ENCODE measurements around the gene DLG4.

DLG4 gene

DNA sequence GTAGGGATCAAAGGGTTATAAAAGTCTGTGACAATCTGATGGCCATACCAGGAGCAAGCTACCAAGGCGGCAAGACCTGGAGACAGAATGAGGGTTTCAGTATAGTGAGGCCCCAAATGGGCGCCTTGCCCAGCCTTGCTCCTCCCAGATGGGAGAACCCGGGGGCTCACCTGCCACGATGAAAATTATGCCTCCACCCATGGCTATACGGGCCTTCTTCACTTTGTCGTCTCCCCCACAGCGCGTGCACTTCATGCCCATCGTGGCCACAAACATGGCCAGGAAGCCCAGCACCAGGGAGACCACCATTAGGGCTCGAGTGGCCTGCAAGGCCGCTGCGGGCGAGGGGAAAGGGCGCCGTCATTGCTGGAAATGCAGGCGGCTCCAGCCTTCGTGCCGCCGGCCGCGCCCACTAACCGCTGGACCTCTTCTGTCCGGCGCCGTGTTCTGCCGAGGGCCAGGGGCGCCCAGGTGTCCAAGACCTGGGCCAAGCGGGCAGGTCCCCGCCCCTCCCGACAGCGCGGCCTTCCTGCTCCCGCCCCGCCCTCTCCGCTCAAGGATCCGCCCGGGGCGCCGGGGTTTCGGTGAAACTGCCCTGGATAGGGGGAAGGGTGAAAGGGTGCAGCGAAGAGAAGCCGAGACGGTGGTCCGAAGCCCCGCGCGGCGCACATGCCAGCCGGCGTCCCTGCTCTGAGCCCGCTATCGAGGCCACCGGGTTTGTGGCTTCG is 41.2 kb upstream of the DLG4 start:
- no peak for DNase-seq (ENCODE audit: low spot score)
- peak overlapping the region; percentile 69 for H3K4me3 ChIP-seq
- TF ChIP-seq, protein P1, sequence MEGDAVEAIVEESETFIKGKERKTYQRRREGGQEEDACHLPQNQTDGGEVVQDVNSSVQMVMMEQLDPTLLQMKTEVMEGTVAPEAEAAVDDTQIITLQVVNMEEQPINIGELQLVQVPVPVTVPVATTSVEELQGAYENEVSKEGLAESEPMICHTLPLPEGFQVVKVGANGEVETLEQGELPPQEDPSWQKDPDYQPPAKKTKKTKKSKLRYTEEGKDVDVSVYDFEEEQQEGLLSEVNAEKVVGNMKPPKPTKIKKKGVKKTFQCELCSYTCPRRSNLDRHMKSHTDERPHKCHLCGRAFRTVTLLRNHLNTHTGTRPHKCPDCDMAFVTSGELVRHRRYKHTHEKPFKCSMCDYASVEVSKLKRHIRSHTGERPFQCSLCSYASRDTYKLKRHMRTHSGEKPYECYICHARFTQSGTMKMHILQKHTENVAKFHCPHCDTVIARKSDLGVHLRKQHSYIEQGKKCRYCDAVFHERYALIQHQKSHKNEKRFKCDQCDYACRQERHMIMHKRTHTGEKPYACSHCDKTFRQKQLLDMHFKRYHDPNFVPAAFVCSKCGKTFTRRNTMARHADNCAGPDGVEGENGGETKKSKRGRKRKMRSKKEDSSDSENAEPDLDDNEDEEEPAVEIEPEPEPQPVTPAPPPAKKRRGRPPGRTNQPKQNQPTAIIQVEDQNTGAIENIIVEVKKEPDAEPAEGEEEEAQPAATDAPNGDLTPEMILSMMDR (IDR thresholded peaks at IDR 0.05) = no peak
- no peak overlapping the region for H3K27ac ChIP-seq

GRCh38 chr17:7260151-7260550 is 40.5 kb upstream of the DLG4 start:
- DNase-seq (ENCODE audit: low spot score) = no peak
- Histone ChIP-seq H3K27ac (no peak overlapping the region), H3K4me3 (no peak overlapping the region)
- TF ChIP-seq, protein P1 (IDR thresholded peaks at IDR 0.05) = no peak

GRCh38 chr17:7259555-7259889 is 39.9 kb upstream of the DLG4 start:
- DNase-seq (ENCODE audit: low spot score) = no peak
- TF ChIP-seq, protein P1 (IDR thresholded peaks at IDR 0.05) = no peak

GRCh38 chr17:7258731-7259554 is 39.3 kb upstream of the DLG4 start:
- H3K4me3 ChIP-seq = no peak overlapping the region
- DNase-seq (ENCODE audit: low spot score) = no peak
- TF ChIP-seq, protein P1 (IDR thresholded peaks at IDR 0.05) = no peak

More at GRCh38 chr17:7259555-7259889, 39.9 kb upstream of the DLG4 start:
- Histone ChIP-seq H3K27ac (no peak overlapping the region), H3K4me3 (no peak overlapping the region)

DNA sequence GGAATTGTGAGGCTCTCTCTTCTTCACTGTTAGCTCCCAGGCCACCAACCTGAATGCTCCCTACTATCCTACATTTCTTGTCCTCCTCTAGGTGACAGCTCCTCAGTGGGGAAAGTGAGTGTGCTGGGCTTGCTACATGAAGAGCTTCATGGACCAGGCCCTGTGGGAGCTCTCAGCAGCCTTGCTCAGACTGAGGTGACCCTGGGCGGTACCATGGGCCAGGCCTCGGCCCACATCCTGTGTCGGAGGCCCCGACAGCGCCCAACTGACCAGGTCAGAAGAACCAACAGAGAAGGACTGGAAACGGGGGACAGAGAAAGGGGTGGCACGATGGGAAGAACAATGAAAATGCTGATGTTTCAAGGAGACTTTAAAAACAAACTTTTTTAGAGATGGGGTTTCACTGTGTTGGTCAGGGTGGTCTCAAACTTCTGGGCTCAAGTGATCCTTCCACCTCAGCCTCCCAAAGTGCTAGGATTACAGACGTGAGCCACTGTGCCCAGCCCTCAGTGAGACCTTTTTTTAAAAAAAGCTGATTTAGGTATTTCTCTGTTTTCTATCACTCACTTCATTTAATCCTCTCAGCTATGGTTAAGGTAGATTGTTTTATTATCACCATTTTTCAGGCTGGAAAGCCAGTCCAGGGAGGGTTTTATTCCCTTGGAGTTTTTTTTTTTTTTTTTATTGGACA is 37.3 kb upstream of the DLG4 start:
- TF ChIP-seq, protein P1 (IDR thresholded peaks at IDR 0.05) = no peak
- no peak overlapping the region for H3K27ac ChIP-seq
- DNase-seq (ENCODE audit: low spot score) = no peak
- no peak overlapping the region for H3K4me3 ChIP-seq

More at GRCh38 chr17:7258731-7259554, 39.3 kb upstream of the DLG4 start:
- H3K27ac ChIP-seq = no peak overlapping the region

DNA sequence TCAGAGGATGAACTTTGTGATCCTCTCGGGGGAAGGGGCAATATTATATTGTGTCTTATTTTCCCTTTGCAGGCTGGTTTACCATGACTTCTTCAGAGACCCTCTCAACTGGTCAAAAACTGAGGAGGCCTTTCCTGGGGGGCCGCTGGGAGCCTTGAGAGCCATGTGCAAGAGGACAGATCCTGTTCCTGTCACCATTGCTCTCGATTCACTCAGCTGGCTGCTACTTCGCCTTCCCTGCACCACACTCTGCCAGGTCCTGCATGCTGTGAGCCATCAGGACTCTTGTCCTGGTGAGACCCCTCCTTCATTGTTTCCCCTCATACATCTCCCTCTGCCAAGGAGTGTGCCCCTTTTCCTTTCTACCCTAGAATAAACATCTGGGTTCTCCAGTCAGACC is 34.9 kb upstream of the DLG4 start:
- DNase-seq (ENCODE audit: low spot score) = no peak
- no peak overlapping the region for H3K27ac ChIP-seq

More for the DNA sequence above, 34.9 kb upstream of the DLG4 start:
- no peak overlapping the region for H3K4me3 ChIP-seq
- TF ChIP-seq, protein P1 (IDR thresholded peaks at IDR 0.05) = no peak
